Measurements from ENCODE around the gene SNW1.
"Not testable (repeated sequence)": the region's sequence is repeated elsewhere in the genome, so short reads cannot be mapped to it uniquely, and the experiment has no call there.

SNW1 gene

GRCh38 chr14:77799863-77800730 is 39.1 kb upstream of the SNW1 start, which contains the start of gene ADCK1:
Gene ADCK1 (plus strand): TSS chr14:77800109. CDS start chr14:77818979, 18,870 bp downstream.
- H3K27me3 Mint-ChIP-seq (ENCODE audit: low read depth), result peaks cover 4% of the 10 kb centered on the region
- peak within 1 kb of the TSS in 2 of 3 experiments; percentile 84 to 88 for H3K27ac Mint-ChIP-seq
- peak within 1 kb of the TSS; percentile 88 to 89 (median 88) for H3K4me3 Mint-ChIP-seq
- peak in 2 of 3 experiments; percentile 15 to 42 for TF ChIP-seq CTCF (IDR thresholded peaks at IDR 0.05; ENCODE audit: unreplicated experiment in 3 of 3)
- H3K4me1 Mint-ChIP-seq, result no peaks in the 10 kb centered on the region
- no peaks in the 10 kb centered on the region for H3K36me3 Mint-ChIP-seq (ENCODE audit: low read depth)
- no peaks in the 10 kb centered on the region for H3K9me3 Mint-ChIP-seq

GRCh38 chr14:77799456-77799855 is 38.5 kb upstream of the SNW1 start:
- Mint-ChIP-seq H3K27ac (peak overlapping the region in 2 of 3 experiments; percentile 63 to 74), H3K4me3 (peak overlapping the region; percentile 88 to 89 (median 88))
- H3K36me3 Mint-ChIP-seq (ENCODE audit: low read depth); H3K27me3 Mint-ChIP-seq (ENCODE audit: low read depth); H3K4me1 Mint-ChIP-seq; H3K9me3 Mint-ChIP-seq: not testable (repeated sequence)

GRCh38 chr14:77794357-77794756 is 33.4 kb upstream of the SNW1 start:
- peaks cover 18% of the 10 kb centered on the region for H3K27me3 Mint-ChIP-seq (ENCODE audit: low read depth)
- H3K4me3 Mint-ChIP-seq, result no peak overlapping the region
- no peaks in the 10 kb centered on the region for H3K9me3 Mint-ChIP-seq
- no peak overlapping the region for H3K27ac Mint-ChIP-seq
- no peaks in the 10 kb centered on the region for H3K36me3 Mint-ChIP-seq (ENCODE audit: low read depth)
- TF ChIP-seq CTCF (IDR thresholded peaks at IDR 0.05; ENCODE audit: unreplicated experiment in 3 of 3), result no peak
- H3K4me1 Mint-ChIP-seq, result peaks cover 4% of the 10 kb centered on the region

GRCh38 chr14:77793255-77793654 is 32.3 kb upstream of the SNW1 start:
- H3K4me3 Mint-ChIP-seq; H3K27ac Mint-ChIP-seq; H3K9me3 Mint-ChIP-seq; H3K4me1 Mint-ChIP-seq; H3K36me3 Mint-ChIP-seq (ENCODE audit: low read depth): not testable (repeated sequence)
- H3K27me3 Mint-ChIP-seq (ENCODE audit: low read depth), result peaks cover 18% of the 10 kb centered on the region

- no peaks in the 10 kb centered on the region for H3K9me3 Mint-ChIP-seq
- peaks cover 14% of the 10 kb centered on the region for H3K27me3 Mint-ChIP-seq (ENCODE audit: low read depth)
- H3K27ac Mint-ChIP-seq, result no peak overlapping the region
Observed at GRCh38 chr14:77791225-77791600, 30.3 kb upstream of the SNW1 start.

GRCh38 chr14:77790566-77791224 is 29.7 kb upstream of the SNW1 start:
- H3K4me3 Mint-ChIP-seq, result no peak overlapping the region
- no peak overlapping the region for H3K27ac Mint-ChIP-seq
- TF ChIP-seq CTCF (IDR thresholded peaks at IDR 0.05; ENCODE audit: unreplicated experiment in 3 of 3), result no peak
- no peaks in the 10 kb centered on the region for H3K36me3 Mint-ChIP-seq (ENCODE audit: low read depth)
- peaks cover 4% of the 10 kb centered on the region for H3K4me1 Mint-ChIP-seq
- H3K27me3 Mint-ChIP-seq (ENCODE audit: low read depth), result peaks cover 13% of the 10 kb centered on the region
- H3K9me3 Mint-ChIP-seq, result no peaks in the 10 kb centered on the region

More at GRCh38 chr14:77791225-77791600, 30.3 kb upstream of the SNW1 start:
- H3K4me1 Mint-ChIP-seq, result peaks cover 4% of the 10 kb centered on the region
- H3K4me3 Mint-ChIP-seq, result no peak overlapping the region
- H3K36me3 Mint-ChIP-seq (ENCODE audit: low read depth), result no peaks in the 10 kb centered on the region
- no peak for TF ChIP-seq CTCF (IDR thresholded peaks at IDR 0.05; ENCODE audit: unreplicated experiment in 3 of 3)
